SK-N-SH (cell line): Measurements from ENCODE around the gene TCAF1. TPM values are rescaled to one million over a fixed set of nuclear protein-coding genes. Genes with fewer than 3 reads are reported as not detected.

Experiments used
- CTCF ChIA-PET: fragments of 300-600, 350-600 bp; formaldehyde crosslinking; extraction: SDS; loops from one replicate; lab custom pipeline; 2021; lab: Yijun Ruan, JAX
- POLR2A ChIA-PET: fragments of 350-600 bp; sonication (Branson Sonifier 250); formaldehyde crosslinking; extraction: SDS; loops from one replicate; lab custom pipeline; 2020; ENCODE audit warnings: antibody characterized with exemption, inconsistent platforms; lab: Yijun Ruan, JAX
- DNase-seq: peaks from one replicate; pipeline ENCODE4 v3.0.0; 2012
- H2AFZ ChIP-seq: fragments of 200-600 bp; sonication (generic); 2 replicates; pipeline ENCODE4 v1.8.1; 2016; ENCODE audit warnings: antibody characterized with exemption, mild to moderate bottlenecking, low read depth
- H3F3A ChIP-seq: fragments of 200-600 bp; sonication (generic); replicated peaks from 2 replicates; pipeline ENCODE3; 2016; ENCODE audit warnings: antibody characterized with exemption, mild to moderate bottlenecking; ENCODE audit not compliant: insufficient read depth
- H3K27ac ChIP-seq, 2 experiments: fragments of 200-500 bp in 1 of 2; fragments of 200-600 bp in 1 of 2; sonication (Bioruptor generic) in 1 of 2; sonication (generic), shearing (Covaris generic) in 1 of 2; 2 replicates each; pipeline versions ENCODE4 v1.5.1 to v1.6.1; 2014 to 2016; ENCODE audit warnings: low read depth in 2 of 2, inconsistent platforms in 1 of 2, low read length in 1 of 2, mild to moderate bottlenecking in 1 of 2, mixed read lengths in 1 of 2
- H3K27me3 ChIP-seq: fragments of 200-600 bp; sonication (generic), shearing (Covaris generic); 2 replicates; pipeline ENCODE4 v1.6.1; 2016; ENCODE audit warnings: mixed run types; ENCODE audit not compliant: insufficient read depth
- H3K36me3 ChIP-seq, 2 experiments: fragments of 200-500 bp in 1 of 2; fragments of 200-600 bp in 1 of 2; sonication (Bioruptor generic) in 1 of 2; sonication (generic) in 1 of 2; replicated peaks in 1 of 2; 2 replicates each; pipeline versions ENCODE3 to v1.5.1; 2014 to 2016; ENCODE audit warnings: low read length in 1 of 2, mild to moderate bottlenecking in 1 of 2; ENCODE audit not compliant: insufficient read depth in 2 of 2, control insufficient read depth in 1 of 2
- H3K4me1 ChIP-seq, 2 experiments: fragments of 200-500 bp in 1 of 2; fragments of 200-600 bp in 1 of 2; sonication (Bioruptor generic) in 1 of 2; sonication (generic), shearing (Covaris generic) in 1 of 2; 2 replicates each; pipeline versions ENCODE4 v1.5.1 to v1.6.1; 2014 to 2016; ENCODE audit warnings: low read depth in 1 of 2, low read length in 1 of 2, mixed run types in 1 of 2; ENCODE audit not compliant: insufficient read depth in 2 of 2, control insufficient read depth in 1 of 2
- H3K4me2 ChIP-seq: fragments of 200-600 bp; sonication (generic), shearing (Covaris generic); 2 replicates; pipeline ENCODE4 v1.6.1; 2017; ENCODE audit warnings: mixed run types
- H3K4me3 ChIP-seq, 2 experiments: fragments of 200-500 bp in 1 of 2; fragments of 200-600 bp in 1 of 2; sonication (Bioruptor generic) in 1 of 2; sonication (generic), shearing (Covaris generic) in 1 of 2; 2 replicates each; pipeline versions ENCODE4 v1.5.1 to v1.8.1; 2014 to 2016; ENCODE audit warnings: low read depth in 2 of 2, inconsistent platforms in 1 of 2, low read length in 1 of 2, mild to moderate bottlenecking in 1 of 2, mixed read lengths in 1 of 2, moderate library complexity in 1 of 2
- H3K79me2 ChIP-seq: fragments of 200-600 bp; sonication (generic); 2 replicates; pipeline ENCODE4 v1.8.1; 2017; ENCODE audit warnings: mild to moderate bottlenecking; ENCODE audit not compliant: insufficient read depth
- H3K9ac ChIP-seq: fragments of 200-600 bp; sonication (generic); 2 replicates; pipeline ENCODE4 v1.6.1; 2017; ENCODE audit warnings: mixed run types
- H3K9me2 ChIP-seq: fragments of 200-600 bp; sonication (generic); 2 replicates; pipeline ENCODE4 v1.6.1; 2017; ENCODE audit warnings: mixed run types
- H3K9me3 ChIP-seq: fragments of 200-600 bp; sonication (generic); 2 replicates; pipeline ENCODE4 v1.6.1; 2017; ENCODE audit warnings: mixed run types, mild to moderate bottlenecking, moderate library complexity
- H4K20me1 ChIP-seq: fragments of 200-600 bp; sonication (generic); 2 replicates; pipeline ENCODE4 v1.6.1; 2017; ENCODE audit warnings: mild to moderate bottlenecking, mixed run types; ENCODE audit not compliant: insufficient read depth
- EP300 ChIP-seq, 2 experiments: IDR thresholded peaks; 2 replicates each; pipeline versions ENCODE4 v1.4.0 to v1.6.1; 2012; ENCODE audit warnings: borderline replicate concordance in 1 of 2, low read depth in 1 of 2, low read length in 1 of 2
- FOXM1 ChIP-seq: IDR thresholded peaks from 2 replicates; pipeline ENCODE4 v1.4.0; 2012; ENCODE audit warnings: low read depth, mild to moderate bottlenecking
- GATA2 ChIP-seq: sonication (generic); formaldehyde crosslinking; IDR thresholded peaks from 2 replicates; pipeline ENCODE4 v1.5.0; 2020; ENCODE audit warnings: mild to moderate bottlenecking, missing genetic modification reagents
- MAX ChIP-seq: IDR thresholded peaks from 2 replicates; pipeline ENCODE4 v1.4.0; 2012; ENCODE audit warnings: low read depth
- MEF2A ChIP-seq: IDR thresholded peaks from 2 replicates; pipeline ENCODE4 v1.4.0; 2012; ENCODE audit warnings: low read depth, borderline replicate concordance
- MXI1 ChIP-seq: IDR thresholded peaks from 2 replicates; pipeline ENCODE4 v1.6.1; 2012; ENCODE audit warnings: mild to moderate bottlenecking, low read depth, low read length, improper control_type of control experiment
- NFIC ChIP-seq: IDR thresholded peaks from 2 replicates; pipeline ENCODE4 v1.4.0; 2012; ENCODE audit warnings: borderline replicate concordance
- NRF1 ChIP-seq: IDR thresholded peaks from 2 replicates; pipeline ENCODE4 v1.6.1; 2012; ENCODE audit warnings: low read depth, mild to moderate bottlenecking, low read length
- SIN3A ChIP-seq: IDR thresholded peaks from 2 replicates; pipeline ENCODE4 v1.6.1; 2012; ENCODE audit warnings: low read depth, mild to moderate bottlenecking, low read length, moderate library complexity, borderline replicate concordance
- SMC3 ChIP-seq: IDR thresholded peaks from 2 replicates; pipeline ENCODE4 v1.6.1; 2012; ENCODE audit warnings: low read depth, low read length, improper control_type of control experiment
- TAF1 ChIP-seq: IDR thresholded peaks from 2 replicates; pipeline ENCODE4 v1.6.1; 2012; ENCODE audit warnings: low read depth, mild to moderate bottlenecking, low read length, moderate library complexity, borderline replicate concordance
- WGBS: methylation state at CpG from one replicate; pipeline ENCODE4 v1.1.6; 2017; ENCODE audit warnings: low lambda C conversion rate; 5-methylcytosine and 5-hydroxymethylcytosine counted together
- polyA plus RNA-seq, 3 experiments: library from polyadenylated mRNA; depleted of rRNA; stranded (reverse); fragments of >200 nt; gene quantifications; 2 replicates each; pipeline ENCODE4 v1.2.3, GENCODE V29; 2012
- TF ChIP-seq, protein P1 (sequence below): fragments of 150-350 bp; IDR thresholded peaks from 2 replicates; pipeline ENCODE4 v1.6.1; 2017; ENCODE audit warnings: antibody characterized with exemption, low read length, low read depth, borderline replicate concordance
- TF ChIP-seq, protein P2 (sequence below): fragments of 150-350 bp; IDR thresholded peaks from 2 replicates; pipeline ENCODE4 v1.6.1; 2016; ENCODE audit warnings: mild to moderate bottlenecking, low read depth, low read length

Gene TCAF1
- polyA plus RNA-seq, 1 of the 3 experiments (the other 2 are of a cell fraction), result 59.0 TPM

GRCh38 chr7:143910473-143911248, 8.7 kb upstream of the TCAF1 start:
- Histone ChIP-seq H3K9me2 (no peaks in the 10 kb centered on the region), H3K9me3 (no peaks in the 10 kb centered on the region), H3K27me3 (no peaks in the 10 kb centered on the region), H3F3A (no peaks in the 10 kb centered on the region), H3K4me2 (no peak overlapping the region), H3K4me3 (no peak overlapping the region), H3K27ac (no peak overlapping the region), H2AFZ (no peak overlapping the region), H3K79me2 (no peaks in the 10 kb centered on the region), H3K4me1 (no peaks in the 10 kb centered on the region), H3K36me3 (no peaks in the 10 kb centered on the region), H3K9ac (no peak overlapping the region), H4K20me1 (no peaks in the 10 kb centered on the region)
- WGBS, result 54% methylated on average over 3 of the region's 3 CpGs
- DNase-seq, result no peak
- ChIA-PET POLR2A (interaction anchor here (2.9 kb wide), 1 partner anchor 9 kb away, joined by 11 read pairs; the partner anchor contains the start of gene TCAF1), CTCF (interaction anchor here (0.6 to 2.1 kb wide), 3 partner anchors 9 to 1048 kb away, joined by 3 to 5 read pairs (median 4); partner anchors contain the start of gene TCAF1)
- TF ChIP-seq NFIC (no peak), FOXM1 (no peak), MXI1 (no peak)
- TF ChIP-seq, protein P1, sequence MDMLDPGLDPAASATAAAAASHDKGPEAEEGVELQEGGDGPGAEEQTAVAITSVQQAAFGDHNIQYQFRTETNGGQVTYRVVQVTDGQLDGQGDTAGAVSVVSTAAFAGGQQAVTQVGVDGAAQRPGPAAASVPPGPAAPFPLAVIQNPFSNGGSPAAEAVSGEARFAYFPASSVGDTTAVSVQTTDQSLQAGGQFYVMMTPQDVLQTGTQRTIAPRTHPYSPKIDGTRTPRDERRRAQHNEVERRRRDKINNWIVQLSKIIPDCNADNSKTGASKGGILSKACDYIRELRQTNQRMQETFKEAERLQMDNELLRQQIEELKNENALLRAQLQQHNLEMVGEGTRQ, result no peak

GRCh38 chr7:143909863-143910262, 7.9 kb upstream of the TCAF1 start:
- Histone ChIP-seq H3K4me2 (no peak overlapping the region), H3K4me1 (no peaks in the 10 kb centered on the region), H3K4me3 (no peak overlapping the region), H3K9me2 (no peaks in the 10 kb centered on the region), H3K9ac (no peak overlapping the region), H3K36me3 (no peaks in the 10 kb centered on the region), H4K20me1 (no peaks in the 10 kb centered on the region), H3K27ac (no peak overlapping the region), H3K9me3 (no peaks in the 10 kb centered on the region), H3F3A (no peaks in the 10 kb centered on the region), H3K79me2 (no peaks in the 10 kb centered on the region), H3K27me3 (no peaks in the 10 kb centered on the region), H2AFZ (no peak overlapping the region)
- ChIA-PET POLR2A (no interaction called here), CTCF (interaction anchor here (2.1 kb wide), 1 partner anchor 8 kb away, joined by 5 read pairs; the partner anchor contains the start of gene TCAF1)
- TF ChIP-seq GATA2 (CRISPR knock-in tag), result no peak
- no peak for TF ChIP-seq SIN3A
- no peak for TF ChIP-seq EP300 (IDR thresholded peaks at IDR 0.05; ENCODE audit: borderline replicate concordance in 1 of 2, low read depth in 1 of 2, low read length in 1 of 2)
- TF ChIP-seq, protein P1, result no peak
- no peak for TF ChIP-seq SMC3
- TF ChIP-seq, protein P2, sequence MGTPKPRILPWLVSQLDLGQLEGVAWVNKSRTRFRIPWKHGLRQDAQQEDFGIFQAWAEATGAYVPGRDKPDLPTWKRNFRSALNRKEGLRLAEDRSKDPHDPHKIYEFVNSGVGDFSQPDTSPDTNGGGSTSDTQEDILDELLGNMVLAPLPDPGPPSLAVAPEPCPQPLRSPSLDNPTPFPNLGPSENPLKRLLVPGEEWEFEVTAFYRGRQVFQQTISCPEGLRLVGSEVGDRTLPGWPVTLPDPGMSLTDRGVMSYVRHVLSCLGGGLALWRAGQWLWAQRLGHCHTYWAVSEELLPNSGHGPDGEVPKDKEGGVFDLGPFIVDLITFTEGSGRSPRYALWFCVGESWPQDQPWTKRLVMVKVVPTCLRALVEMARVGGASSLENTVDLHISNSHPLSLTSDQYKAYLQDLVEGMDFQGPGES, result no peak
- no peak for TF ChIP-seq MEF2A
- TF ChIP-seq TAF1, result no peak
- TF ChIP-seq NFIC, result no peak
- TF ChIP-seq NRF1, result no peak
- no peak for TF ChIP-seq MXI1
- no peak for TF ChIP-seq MAX
- 48% methylated on average over 3 of the region's 3 CpGs for WGBS
- no peak for DNase-seq
